Measurements from ENCODE around the gene GFRA4. TPM values are rescaled to one million over a fixed set of nuclear protein-coding genes. Genes with fewer than 3 reads are reported as not detected.
A peak's percentile ranks its signal among the peaks of the same experiment; 100 is the strongest.
"Not testable (repeated sequence)": the region's sequence is repeated elsewhere in the genome, so short reads cannot be mapped to it uniquely, and the experiment has no call there.

GFRA4 gene
- total and polyA plus RNA-seq, 5 donors, result not detected

GRCh38 chr20:3631534-3631933, 31.7 kb downstream of the GFRA4 start:
- no peak for ATAC-seq
- Histone ChIP-seq H3K4me1 (ENCODE audit: control insufficient read depth, insufficient read depth, low read length) (no peaks in the 10 kb centered on the region), H3K27ac (ENCODE audit: low read length) (no peak overlapping the region), H3K27me3 (ENCODE audit: control insufficient read depth, insufficient read depth) (no peaks in the 10 kb centered on the region), H3K9me3 (ENCODE audit: control insufficient read depth, low read length) (no peaks in the 10 kb centered on the region), H3K4me3 (ENCODE audit: low read length) (no peak overlapping the region)
- 67% methylated on average over 5 of the region's 5 CpGs for WGBS
- intact Hi-C loops (cut with DNase I), result no loop called here
- no peak for DNase-seq

GRCh38 chr20:3630429-3630828, 32.8 kb downstream of the GFRA4 start:
- Histone ChIP-seq H3K27ac (ENCODE audit: low read length) (no peak overlapping the region), H3K27me3 (ENCODE audit: control insufficient read depth, insufficient read depth) (no peaks in the 10 kb centered on the region), H3K9me3 (ENCODE audit: control insufficient read depth, low read length) (no peaks in the 10 kb centered on the region), H3K4me1 (ENCODE audit: control insufficient read depth, insufficient read depth, low read length) (no peaks in the 10 kb centered on the region), H3K4me3 (ENCODE audit: low read length) (no peak overlapping the region)
- intact Hi-C loops (cut with DNase I), result no loop called here
- ATAC-seq, result no peak
- 72% methylated on average over 8 of the region's 8 CpGs for WGBS
- no peak for DNase-seq

- ATAC-seq (no peak), DNase-seq (no peak)
- Histone ChIP-seq H3K9me3 (ENCODE audit: control insufficient read depth, low read length) (no peaks in the 10 kb centered on the region), H3K4me1 (ENCODE audit: control insufficient read depth, insufficient read depth, low read length) (no peaks in the 10 kb centered on the region), H3K4me3 (ENCODE audit: low read length) (no peak overlapping the region), H3K27me3 (ENCODE audit: control insufficient read depth, insufficient read depth) (no peaks in the 10 kb centered on the region), H3K27ac (ENCODE audit: low read length) (no peak overlapping the region)
- 94% methylated on average over 2 of the region's 2 CpGs for WGBS
- intact Hi-C loops (cut with DNase I), result no loop called here
Observed at GRCh38 chr20:3629893-3630292, 33.3 kb downstream of the GFRA4 start.

GRCh38 chr20:3628502-3629314, 34.5 kb downstream of the GFRA4 start:
- Histone ChIP-seq H3K4me3 (ENCODE audit: low read length) (no peak overlapping the region), H3K27me3 (ENCODE audit: control insufficient read depth, insufficient read depth) (no peaks in the 10 kb centered on the region), H3K9me3 (ENCODE audit: control insufficient read depth, low read length) (no peaks in the 10 kb centered on the region), H3K27ac (ENCODE audit: low read length) (no peak overlapping the region), H3K4me1 (ENCODE audit: control insufficient read depth, insufficient read depth, low read length) (no peaks in the 10 kb centered on the region)
- DNase-seq (no peak), ATAC-seq (no peak)
- intact Hi-C loops (cut with DNase I), result no loop called here
- WGBS, result 88% methylated on average over 16 of the region's 16 CpGs

GRCh38 chr20:3627476-3627875, 35.7 kb downstream of the GFRA4 start:
- DNase-seq (no peak), ATAC-seq (no peak)
- Histone ChIP-seq H3K27me3 (ENCODE audit: control insufficient read depth, insufficient read depth) (no peaks in the 10 kb centered on the region), H3K4me3 (ENCODE audit: low read length) (no peak overlapping the region), H3K9me3 (ENCODE audit: control insufficient read depth, low read length) (no peaks in the 10 kb centered on the region), H3K27ac (ENCODE audit: low read length) (no peak overlapping the region), H3K4me1 (ENCODE audit: control insufficient read depth, insufficient read depth, low read length) (no peaks in the 10 kb centered on the region)
- whole genome bisulfite sequencing, result 90% methylated on average over 2 of the region's 2 CpGs
- intact Hi-C loops (cut with DNase I), result no loop called here

- ATAC-seq (no peak), DNase-seq (no peak)
- H3K4me1 ChIP-seq (ENCODE audit: control insufficient read depth, insufficient read depth, low read length), result no peaks in the 10 kb centered on the region
- WGBS, result 81% methylated on average over 4 of the region's 4 CpGs
- H3K9me3 ChIP-seq (ENCODE audit: control insufficient read depth, low read length), result no peaks in the 10 kb centered on the region
- no peaks in the 10 kb centered on the region for H3K27me3 ChIP-seq (ENCODE audit: control insufficient read depth, insufficient read depth)
- no peak overlapping the region for H3K4me3 ChIP-seq (ENCODE audit: low read length)
- H3K27ac ChIP-seq (ENCODE audit: low read length), result no peak overlapping the region
- intact Hi-C loops (cut with DNase I), result no loop called here
Observed at GRCh38 chr20:3622406-3622805, 40.8 kb downstream of the GFRA4 start.

- Histone ChIP-seq H3K4me3 (ENCODE audit: low read length) (no peak overlapping the region), H3K4me1 (ENCODE audit: control insufficient read depth, insufficient read depth, low read length) (no peaks in the 10 kb centered on the region), H3K27ac (ENCODE audit: low read length) (no peak overlapping the region), H3K9me3 (ENCODE audit: control insufficient read depth, low read length) (no peaks in the 10 kb centered on the region), H3K27me3 (ENCODE audit: control insufficient read depth, insufficient read depth) (no peaks in the 10 kb centered on the region)
- no peak for DNase-seq
- no peak for ATAC-seq
- intact Hi-C loops (cut with DNase I), result no loop called here
- WGBS, result 87% methylated on average over 8 of the region's 8 CpGs
Observed at GRCh38 chr20:3621111-3621510, 42.1 kb downstream of the GFRA4 start.

GRCh38 chr20:3616250-3616649, 46.9 kb downstream of the GFRA4 start:
- H3K9me3 ChIP-seq (ENCODE audit: control insufficient read depth, low read length), result no peaks in the 10 kb centered on the region
- DNase-seq, result peak in 1 of 3 donors; percentile 53
- intact Hi-C loops (cut with DNase I), result no loop called here
- WGBS, result 54% methylated on average over 4 of the region's 4 CpGs
- ATAC-seq, result peak; percentile 37 to 70
- no peak overlapping the region for H3K27ac ChIP-seq (ENCODE audit: low read length)
- no peak overlapping the region for H3K4me3 ChIP-seq (ENCODE audit: low read length)
- no peaks in the 10 kb centered on the region for H3K27me3 ChIP-seq (ENCODE audit: control insufficient read depth, insufficient read depth)
- no peaks in the 10 kb centered on the region for H3K4me1 ChIP-seq (ENCODE audit: control insufficient read depth, insufficient read depth, low read length)

GRCh38 chr20:3615171-3615840, 47.9 kb downstream of the GFRA4 start:
- H3K27ac ChIP-seq (ENCODE audit: low read length); H3K27me3 ChIP-seq (ENCODE audit: control insufficient read depth, insufficient read depth); H3K4me3 ChIP-seq (ENCODE audit: low read length); H3K9me3 ChIP-seq (ENCODE audit: control insufficient read depth, low read length); H3K4me1 ChIP-seq (ENCODE audit: control insufficient read depth, insufficient read depth, low read length); intact Hi-C loops (cut with DNase I); ATAC-seq; DNase-seq: not testable (repeated sequence)
- WGBS, result 94% methylated on average over 13 of the region's 13 CpGs

GRCh38 chr20:3614466-3614865, 48.7 kb downstream of the GFRA4 start:
- Histone ChIP-seq H3K4me3 (ENCODE audit: low read length) (no peak overlapping the region), H3K9me3 (ENCODE audit: control insufficient read depth, low read length) (no peaks in the 10 kb centered on the region)
- intact Hi-C loops (cut with DNase I), result no loop called here

GRCh38 chr20:3613821-3614440, 49.3 kb downstream of the GFRA4 start:
- no peak for ATAC-seq
- no peak overlapping the region for H3K4me3 ChIP-seq (ENCODE audit: low read length)
- no peaks in the 10 kb centered on the region for H3K9me3 ChIP-seq (ENCODE audit: control insufficient read depth, low read length)
- no peak for DNase-seq
- H3K27ac ChIP-seq (ENCODE audit: low read length), result no peak overlapping the region
- no peaks in the 10 kb centered on the region for H3K4me1 ChIP-seq (ENCODE audit: control insufficient read depth, insufficient read depth, low read length)
- intact Hi-C loops (cut with DNase I), result no loop called here
- H3K27me3 ChIP-seq (ENCODE audit: control insufficient read depth, insufficient read depth), result no peaks in the 10 kb centered on the region
- WGBS, result 80% methylated on average over 9 of the region's 9 CpGs

More at GRCh38 chr20:3614466-3614865, 48.7 kb downstream of the GFRA4 start:
- H3K4me1 ChIP-seq (ENCODE audit: control insufficient read depth, insufficient read depth, low read length), result no peaks in the 10 kb centered on the region
- DNase-seq (no peak), ATAC-seq (no peak)
- 92% methylated on average over 5 of the region's 5 CpGs for WGBS
- H3K27me3 ChIP-seq (ENCODE audit: control insufficient read depth, insufficient read depth), result no peaks in the 10 kb centered on the region
- H3K27ac ChIP-seq (ENCODE audit: low read length), result no peak overlapping the region

Data from right cardiac atrium (tissue), 5 donors.